Activated CD4-positive, alpha-beta T cell treated with anti-CD3 and anti-CD28 coated beads, Interleukin-2, amount 10 ng/mL, durations not matched to agents 24 days and 14 days (primary cell): ENCODE results near the gene MKX. TPM values are rescaled to one million over a fixed set of nuclear protein-coding genes. Genes with fewer than 3 reads are reported as not detected.
A peak's percentile ranks its signal among the peaks of the same experiment; 100 is the strongest.

Experiments used
- DNase-seq: peaks from one replicate; pipeline ENCODE4 v3.0.0; 2022
- H3K27ac Mint-ChIP-seq: one replicate; pipeline ENCODE4 v1.8.0; 2022; ENCODE audit warnings: mild to moderate bottlenecking, mixed read lengths
- H3K27me3 Mint-ChIP-seq: one replicate; pipeline ENCODE4 v1.8.0; 2022; ENCODE audit warnings: mixed read lengths
- H3K36me3 Mint-ChIP-seq: one replicate; pipeline ENCODE4 v1.8.0; 2022; ENCODE audit warnings: low read depth, mild to moderate bottlenecking, mixed read lengths
- H3K4me1 Mint-ChIP-seq: one replicate; pipeline ENCODE4 v1.8.0; 2021; ENCODE audit warnings: mixed read lengths
- H3K4me3 Mint-ChIP-seq: one replicate; pipeline ENCODE4 v1.8.0; 2022; ENCODE audit warnings: mild to moderate bottlenecking, moderate library complexity, mixed read lengths
- H3K9me3 Mint-ChIP-seq: one replicate; pipeline ENCODE4 v1.8.0; 2021; ENCODE audit warnings: mixed read lengths
- intact Hi-C: fragments of 100-400 bp; cut with micrococcal nuclease; formaldehyde crosslinking; loops from one replicate; pipeline ENCODE4 v1.15.1; 2023
- total RNA-seq: library from RNA; stranded (reverse); gene quantifications from 2 replicates; pipeline ENCODE4 v1.2.3, GENCODE V29; 2022

The MKX gene
- total RNA-seq = not detected in 2 replicates

- Mint-ChIP-seq H3K4me3 (peak within 1 kb of the TSS; percentile 71), H3K27me3 (peaks cover 68% of the 10 kb centered on the region), H3K36me3 (peaks cover 5% of the 10 kb centered on the region), H3K9me3 (peaks cover 3% of the 10 kb centered on the region), H3K27ac (peak within 1 kb of the TSS; percentile 83), H3K4me1 (peaks cover 20% of the 10 kb centered on the region)
- intact Hi-C loops = loop anchor here (5.0 to 10.0 kb wide), 2 partner anchors 249 to 1529 kb away; partner anchors contain the start of genes GAD2 and ODAD2
- DNase-seq = peak; percentile 72
Observed at GRCh38 chr10:27745732-27746396, at the start of gene MKX. Gene MKX (minus strand): TSS chr10:27745819. CDS start chr10:27743415, 2,404 bp downstream.

DNA sequence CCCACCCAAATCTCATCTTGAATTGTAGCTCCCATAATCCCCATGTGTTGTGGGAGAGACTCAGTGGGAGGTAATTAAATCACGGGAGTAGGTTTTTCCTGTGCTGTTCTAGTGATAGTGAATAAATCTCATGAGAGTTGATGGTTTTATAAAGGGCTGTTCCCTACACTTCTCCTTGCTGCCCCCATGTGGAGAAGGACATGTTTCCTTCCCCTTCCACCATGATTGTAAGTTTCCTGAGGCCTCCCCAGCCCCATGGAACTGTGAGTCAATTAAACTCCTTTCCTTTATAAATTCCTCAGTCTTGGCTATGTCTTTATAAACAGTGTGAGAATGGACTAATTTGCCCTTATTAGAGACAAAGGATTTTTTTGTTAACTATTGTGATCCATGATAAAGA, 48.5 kb upstream of the MKX start:
- Mint-ChIP-seq H3K4me3 (no peak overlapping the region), H3K9me3 (no peaks in the 10 kb centered on the region), H3K27me3 (peaks cover 10% of the 10 kb centered on the region), H3K27ac (no peak overlapping the region), H3K36me3 (no peaks in the 10 kb centered on the region), H3K4me1 (no peaks in the 10 kb centered on the region)
- DNase-seq = no peak
- intact Hi-C loops = no loop called here

GRCh38 chr10:27792216-27792615, 46.6 kb upstream of the MKX start:
- Mint-ChIP-seq H3K4me1 (no peaks in the 10 kb centered on the region), H3K9me3 (no peaks in the 10 kb centered on the region), H3K27ac (no peak overlapping the region), H3K4me3 (no peak overlapping the region), H3K36me3 (no peaks in the 10 kb centered on the region), H3K27me3 (peaks cover 12% of the 10 kb centered on the region)
- intact Hi-C loops = no loop called here
- no peak for DNase-seq

- intact Hi-C loops = no loop called here
Observed at GRCh38 chr10:27784272-27784671, 38.7 kb upstream of the MKX start.

GRCh38 chr10:27783660-27784059, 38.0 kb upstream of the MKX start:
- H3K27me3 Mint-ChIP-seq = peaks cover 15% of the 10 kb centered on the region
- no peak overlapping the region for H3K4me3 Mint-ChIP-seq
- intact Hi-C loops = no loop called here
- H3K4me1 Mint-ChIP-seq = no peaks in the 10 kb centered on the region
- no peaks in the 10 kb centered on the region for H3K9me3 Mint-ChIP-seq
- no peak overlapping the region for H3K27ac Mint-ChIP-seq
- H3K36me3 Mint-ChIP-seq = no peaks in the 10 kb centered on the region
- no peak for DNase-seq

More at GRCh38 chr10:27784272-27784671, 38.7 kb upstream of the MKX start:
- Mint-ChIP-seq H3K4me1 (no peaks in the 10 kb centered on the region), H3K9me3 (no peaks in the 10 kb centered on the region), H3K4me3 (no peak overlapping the region), H3K27ac (no peak overlapping the region), H3K36me3 (no peaks in the 10 kb centered on the region), H3K27me3 (peaks cover 16% of the 10 kb centered on the region)
- DNase-seq = no peak

DNA sequence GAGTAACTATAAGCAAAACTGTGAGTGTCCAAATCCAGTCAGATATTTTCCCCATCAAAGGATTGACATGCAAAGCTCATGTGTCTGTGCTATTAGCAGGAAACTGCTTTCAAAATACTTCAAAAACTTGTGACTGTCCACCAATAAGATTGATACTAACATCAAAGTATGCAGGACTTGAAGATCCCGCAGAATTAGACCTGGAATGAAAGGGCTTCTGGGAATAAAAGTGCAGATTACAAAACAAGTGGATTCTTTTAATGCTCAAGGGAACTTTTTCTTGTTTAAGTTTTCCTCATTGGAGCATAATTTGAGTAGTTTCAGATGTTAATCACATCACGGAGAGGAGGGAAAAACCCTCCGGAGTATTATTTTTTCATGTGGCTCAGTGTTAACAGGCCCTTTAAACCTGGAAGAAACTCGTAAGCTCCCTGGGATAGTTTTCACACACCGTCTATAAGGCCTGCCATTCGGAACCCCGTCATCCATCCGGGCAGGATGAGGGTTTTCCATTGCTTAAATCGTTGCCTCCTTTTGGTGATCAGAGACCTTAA, 33.9 kb upstream of the MKX start:
- Mint-ChIP-seq H3K4me1 (no peaks in the 10 kb centered on the region), H3K36me3 (no peaks in the 10 kb centered on the region), H3K9me3 (no peaks in the 10 kb centered on the region), H3K27me3 (peaks cover 10% of the 10 kb centered on the region), H3K27ac (no peak overlapping the region), H3K4me3 (no peak overlapping the region)
- intact Hi-C loops = no loop called here
- DNase-seq = no peak

DNA sequence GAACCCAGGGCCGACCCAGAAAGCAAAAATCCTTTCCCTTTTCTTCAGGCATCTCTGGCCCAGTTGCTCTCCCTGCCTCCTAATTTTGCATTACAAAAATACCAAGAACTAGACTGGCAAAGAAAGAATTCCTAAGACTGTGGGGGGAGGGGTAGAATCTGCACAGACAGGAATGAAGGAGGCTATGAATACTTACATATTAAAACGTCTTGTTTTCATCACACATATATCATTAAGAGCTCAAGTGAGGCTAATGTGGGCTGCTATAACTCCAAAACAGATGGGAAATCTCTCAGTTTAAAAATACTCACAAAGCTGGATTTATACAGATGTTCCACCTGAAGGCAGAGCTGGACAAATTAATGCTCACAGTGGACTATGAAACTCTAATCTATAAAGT, 29.2 kb upstream of the MKX start:
- intact Hi-C loops = no loop called here
- H3K27me3 Mint-ChIP-seq = peaks cover 24% of the 10 kb centered on the region
- H3K4me1 Mint-ChIP-seq = peaks cover 3% of the 10 kb centered on the region
- no peak for DNase-seq
- H3K4me3 Mint-ChIP-seq = no peak overlapping the region
- H3K27ac Mint-ChIP-seq = no peak overlapping the region
- no peaks in the 10 kb centered on the region for H3K36me3 Mint-ChIP-seq
- H3K9me3 Mint-ChIP-seq = no peaks in the 10 kb centered on the region

- intact Hi-C loops = no loop called here
- peaks cover 37% of the 10 kb centered on the region for H3K27me3 Mint-ChIP-seq
- DNase-seq = no peak
- H3K9me3 Mint-ChIP-seq = no peaks in the 10 kb centered on the region
- H3K4me1 Mint-ChIP-seq = peaks cover 3% of the 10 kb centered on the region
- no peak overlapping the region for H3K4me3 Mint-ChIP-seq
- H3K27ac Mint-ChIP-seq = no peak overlapping the region
- no peaks in the 10 kb centered on the region for H3K36me3 Mint-ChIP-seq
Observed at GRCh38 chr10:27771231-27771630, 25.6 kb upstream of the MKX start.

DNA sequence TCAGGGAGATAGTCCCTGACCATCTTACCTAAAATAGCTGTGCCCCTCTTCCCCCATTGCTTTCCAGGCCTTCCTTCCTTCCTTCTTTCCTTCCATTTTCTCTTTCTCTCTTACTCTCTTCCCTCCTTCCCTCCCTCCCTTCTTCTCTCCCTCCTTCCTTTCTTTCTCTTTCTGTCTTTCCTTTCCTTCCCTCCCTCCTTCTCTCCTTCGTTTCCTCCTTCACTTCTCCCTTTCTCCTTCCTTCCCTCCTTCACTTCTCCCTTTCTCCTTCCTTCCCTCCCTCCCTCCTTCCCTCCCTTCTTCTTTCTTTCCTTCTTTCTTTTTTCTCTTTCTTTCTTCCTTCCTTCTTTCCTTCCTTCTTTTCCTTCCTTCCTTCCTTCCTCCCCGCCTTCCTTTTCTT, 24.6 kb upstream of the MKX start:
- no peak for DNase-seq
- Mint-ChIP-seq H3K36me3 (no peaks in the 10 kb centered on the region), H3K4me1 (peaks cover 3% of the 10 kb centered on the region), H3K9me3 (no peaks in the 10 kb centered on the region), H3K27ac (no peak overlapping the region), H3K4me3 (no peak overlapping the region), H3K27me3 (peaks cover 37% of the 10 kb centered on the region)
- intact Hi-C loops = no loop called here

DNA sequence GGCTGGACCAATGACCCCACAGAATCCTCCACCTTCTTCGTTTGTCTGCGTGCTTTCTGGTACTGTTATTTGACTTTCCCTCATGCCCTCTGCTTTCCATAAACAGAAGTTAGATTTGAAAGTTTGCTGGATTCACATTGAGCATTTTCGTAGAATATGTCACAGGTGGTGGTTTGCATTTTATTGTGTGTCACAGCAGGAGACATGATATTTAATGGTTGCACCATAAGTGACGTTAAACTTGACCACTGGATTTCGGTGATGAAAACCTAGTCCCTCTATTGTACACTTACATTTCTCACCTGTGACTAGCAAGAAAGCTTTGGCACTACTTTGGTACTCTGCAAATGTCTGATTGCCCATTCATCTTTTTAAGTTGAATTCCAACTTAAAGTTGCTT, 15.2 kb upstream of the MKX start:
- H3K27ac Mint-ChIP-seq = no peak overlapping the region
- H3K9me3 Mint-ChIP-seq = no peaks in the 10 kb centered on the region
- H3K27me3 Mint-ChIP-seq = peaks cover 34% of the 10 kb centered on the region
- H3K36me3 Mint-ChIP-seq = no peaks in the 10 kb centered on the region
- intact Hi-C loops = no loop called here
- DNase-seq = no peak
- H3K4me3 Mint-ChIP-seq = no peak overlapping the region
- no peaks in the 10 kb centered on the region for H3K4me1 Mint-ChIP-seq

- no peak overlapping the region for H3K4me3 Mint-ChIP-seq
- no peaks in the 10 kb centered on the region for H3K9me3 Mint-ChIP-seq
- intact Hi-C loops = no loop called here
- no peak overlapping the region for H3K27ac Mint-ChIP-seq
- peaks cover 33% of the 10 kb centered on the region for H3K27me3 Mint-ChIP-seq
- H3K36me3 Mint-ChIP-seq = no peaks in the 10 kb centered on the region
- DNase-seq = no peak
- no peaks in the 10 kb centered on the region for H3K4me1 Mint-ChIP-seq
Observed at GRCh38 chr10:27759483-27760272, 14.1 kb upstream of the MKX start.

GRCh38 chr10:27752673-27753237, 7.1 kb upstream of the MKX start:
- Mint-ChIP-seq H3K9me3 (no peaks in the 10 kb centered on the region), H3K4me1 (no peaks in the 10 kb centered on the region), H3K36me3 (no peaks in the 10 kb centered on the region), H3K27me3 (peaks cover 42% of the 10 kb centered on the region), H3K27ac (no peak overlapping the region), H3K4me3 (no peak overlapping the region)
- intact Hi-C loops = no loop called here
- no peak for DNase-seq

GRCh38 chr10:27748601-27749000, 3.0 kb upstream of the MKX start:
- Mint-ChIP-seq H3K4me1 (peaks cover 17% of the 10 kb centered on the region), H3K36me3 (peaks cover 5% of the 10 kb centered on the region), H3K9me3 (peaks cover 3% of the 10 kb centered on the region), H3K27ac (no peak overlapping the region), H3K4me3 (no peak overlapping the region), H3K27me3 (peaks cover 70% of the 10 kb centered on the region)
- intact Hi-C loops = loop anchor here (5.0 to 10.0 kb wide), 2 partner anchors 246 to 1531 kb away; partner anchors contain the start of genes GAD2 and ODAD2
- no peak for DNase-seq

GRCh38 chr10:27747096-27747451, 1.5 kb upstream of the MKX start:
- H3K27me3 Mint-ChIP-seq = peaks cover 68% of the 10 kb centered on the region
- peaks cover 18% of the 10 kb centered on the region for H3K4me1 Mint-ChIP-seq
- intact Hi-C loops = loop anchor here (5.0 to 10.0 kb wide), 2 partner anchors 248 to 1530 kb away; partner anchors contain the start of genes GAD2 and ODAD2
- H3K36me3 Mint-ChIP-seq = peaks cover 5% of the 10 kb centered on the region
- no peak overlapping the region for H3K4me3 Mint-ChIP-seq
- peaks cover 3% of the 10 kb centered on the region for H3K9me3 Mint-ChIP-seq
- no peak overlapping the region for H3K27ac Mint-ChIP-seq
- peak; percentile 58 for DNase-seq
